Heart left ventricle (tissue), 13 donors: ENCODE data around the gene PACS2.

Experiments used
- CTCF ChIP-seq, 12 donors: fragments of 200-600 bp; sonication (generic) in 4 of 12; IDR thresholded peaks; one replicate each; pipeline versions ENCODE4 v1.5.0 to v1.8.0; 2018 to 2022; ENCODE audit warnings: antibody characterized with exemption in 12 of 12, mild to moderate bottlenecking in 5 of 12
- POLR2A ChIP-seq, 2 donors: fragments of 450-650 bp; IDR thresholded peaks; one replicate each; pipeline ENCODE4 v1.6.1; 2017; ENCODE audit warnings: antibody characterized with exemption in 2 of 2, mild to moderate bottlenecking in 2 of 2, moderate library complexity in 2 of 2
- donor health status: ischemic (EF 13 %, LVEDD 7.1; RV severe dilation, severe dysfunction).
- donor health status: DM: no; HTN: yes; CAD: no.
- donor health status: DM: no; HTN: no; CAD: no.
- donor health status: ischemic (EF 25% LVEDD 6.9; RV normal size, moderate dysfunction).
- donor health status: ischemic (EF 25% LVEDD 5.7; RV mildly dilated, moderate dysfunction).
- donor health status: ischemic (EF 35%, LVEDD 5.7; RV mildly dilated, moderate dysfunction).
- donor health status: nonischemic (EF 11% LVEDD 7.7; RV severe dilation, severe dysfunction).
- donor health status: DM: yes; HTN: yes; CAD: no.
- donor health status: PGD.
- donor health status: ischemic (EF 29% LVEDD 5.4; RV normal size, mild dysfunction).
- donor health status: nonischemic (EF 23%, LVEDD 6.1; RV moderate dilation, normal function).

GRCh38 chr14:105436891-105437722, 122.6 kb downstream of the PACS2 start:
- TF ChIP-seq CTCF (IDR thresholded peaks at IDR 0.05) (no peak), POLR2A (IDR thresholded peaks at IDR 0.05) (no peak)
